HT1080 (cell line): ENCODE measurements around the gene TEDDM1. TPM values are rescaled to one million over a fixed set of nuclear protein-coding genes. Genes with fewer than 3 reads are reported as not detected.

Experiments used
- total RNA-seq: library from RNA; depleted of rRNA; stranded (reverse); fragments of >200 nt; shearing (Covaris generic); gene quantifications from 2 replicates; pipeline ENCODE4 v1.2.3, GENCODE V29; 2014; rRNA removed

TEDDM1 gene
- total RNA-seq, 1 experiment from 2014 or later = not detected

Other genes with a start within 250 kb of the TEDDM1 start
- gene GLUL, start 8.9 kb downstream of the TEDDM1 start, total RNA-seq = 2.0 and 4.0 TPM in 2 replicates
- 0.02 TPM in 1 of 2 replicates, not detected in the other for gene RGSL1, start 49.5 kb upstream of the TEDDM1 start, total RNA-seq
- 3.2 and 3.5 TPM in 2 replicates for gene RNASEL, start 188.6 kb upstream of the TEDDM1 start, total RNA-seq
- not detected in 2 replicates for gene RGS16, start 203.7 kb upstream of the TEDDM1 start, total RNA-seq